ENCODE data around the gene SH3GLB2.

GRCh38 chr9:129040113-129040643, 12.0 kb upstream of the SH3GLB2 start:
- TF ChIP-seq CTCF (IDR thresholded peaks at IDR 0.05) (no peak), ZFX (IDR thresholded peaks at IDR 0.05; ENCODE audit: borderline replicate concordance) (no peak)

Data from 22Rv1 (cell line).